HG03442 (cell line): ENCODE results near the gene MYO1D.
"Not testable (repeated sequence)": the region's sequence is repeated elsewhere in the genome, so short reads cannot be mapped to it uniquely, and the experiment has no call there.

Experiments
- ATAC-seq: cut with Tn5 transposase; IDR thresholded peaks from one replicate; pipeline ENCODE4 v1.9.1; 2021; ENCODE audit warnings: mild to moderate bottlenecking, moderate library complexity; ENCODE audit not compliant: unreplicated experiment

Gene MYO1D

GRCh38 chr17:32896647-32897258 lies 19.8 kb upstream of the MYO1D start:
- ATAC-seq: no peak

- no peak for ATAC-seq
Observed at GRCh38 chr17:32894245-32894644, 17.3 kb upstream of the MYO1D start.

- ATAC-seq: not testable (repeated sequence)
Observed at GRCh38 chr17:32887410-32887809, 10.5 kb upstream of the MYO1D start.

- ATAC-seq: not testable (repeated sequence)
Observed at GRCh38 chr17:32886951-32887350, 10.0 kb upstream of the MYO1D start.

GRCh38 chr17:32882734-32883133 lies 5.8 kb upstream of the MYO1D start:
- no peak for ATAC-seq

- no peak for ATAC-seq
Observed at GRCh38 chr17:32882029-32882428, 5.1 kb upstream of the MYO1D start.

GRCh38 chr17:32880671-32881453 lies 3.9 kb upstream of the MYO1D start:
- ATAC-seq: no peak

GRCh38 chr17:32879134-32879533 lies 2.2 kb upstream of the MYO1D start:
- ATAC-seq: no peak

GRCh38 chr17:32878211-32878610 lies 1.3 kb upstream of the MYO1D start:
- ATAC-seq: no peak

- peak; percentile 86 for ATAC-seq
Observed at GRCh38 chr17:32877164-32877764, 340 bp upstream of the MYO1D start.

- ATAC-seq: no peak
Observed at GRCh38 chr17:32875923-32876416, 954 bp downstream of the MYO1D start.

GRCh38 chr17:32875230-32875917 lies 1.6 kb downstream of the MYO1D start:
- ATAC-seq: no peak

- ATAC-seq: no peak
Observed at GRCh38 chr17:32873114-32873513, 3.8 kb downstream of the MYO1D start.

GRCh38 chr17:32871746-32872145 lies 5.2 kb downstream of the MYO1D start:
- no peak for ATAC-seq

GRCh38 chr17:32870969-32871368 lies 6.0 kb downstream of the MYO1D start:
- no peak for ATAC-seq

- ATAC-seq: no peak
Observed at GRCh38 chr17:32870027-32870670, 6.8 kb downstream of the MYO1D start.

GRCh38 chr17:32869345-32870026 lies 7.4 kb downstream of the MYO1D start:
- ATAC-seq: no peak

- no peak for ATAC-seq
Observed at GRCh38 chr17:32865141-32865540, 11.8 kb downstream of the MYO1D start.

GRCh38 chr17:32863559-32863958 lies 13.4 kb downstream of the MYO1D start:
- no peak for ATAC-seq

GRCh38 chr17:32862940-32863339 lies 14.0 kb downstream of the MYO1D start:
- ATAC-seq: no peak
